GM21381 (cell line): Measurements from ENCODE around the gene ISM2.
"Not testable (repeated sequence)": the region's sequence is repeated elsewhere in the genome, so short reads cannot be mapped to it uniquely, and the experiment has no call there.

Source experiments
- ATAC-seq: cut with Tn5 transposase; IDR thresholded peaks from one replicate; pipeline ENCODE4 v1.9.1; 2021; ENCODE audit warnings: mild to moderate bottlenecking, moderate library complexity; ENCODE audit not compliant: unreplicated experiment

Gene ISM2

GRCh38 chr14:77498120-77498979, at the start of gene ISM2:
Gene ISM2 (minus strand): TSS chr14:77498816. CDS start chr14:77498793, 23 bp downstream.
- ATAC-seq: peak; percentile 69

- ATAC-seq: no peak
Measured at GRCh38 chr14:77547512-77548180, 49.0 kb upstream of the ISM2 start.

GRCh38 chr14:77545171-77545570, 46.6 kb upstream of the ISM2 start:
- ATAC-seq: not testable (repeated sequence)

GRCh38 chr14:77544571-77544970, 46.0 kb upstream of the ISM2 start:
- ATAC-seq: no peak

GRCh38 chr14:77543637-77544334, 45.2 kb upstream of the ISM2 start:
- no peak for ATAC-seq

- ATAC-seq: no peak
Measured at GRCh38 chr14:77543240-77543551, 44.6 kb upstream of the ISM2 start.

GRCh38 chr14:77542421-77543239, 44.0 kb upstream of the ISM2 start:
- no peak for ATAC-seq

- ATAC-seq: peak; percentile 70
Measured at GRCh38 chr14:77541905-77542304, 43.3 kb upstream of the ISM2 start.

GRCh38 chr14:77536951-77537350, 38.3 kb upstream of the ISM2 start:
- ATAC-seq: not testable (repeated sequence)

GRCh38 chr14:77531071-77531470, 32.5 kb upstream of the ISM2 start:
- no peak for ATAC-seq

- ATAC-seq: no peak
Measured at GRCh38 chr14:77529963-77530362, 31.3 kb upstream of the ISM2 start.

- no peak for ATAC-seq
Measured at GRCh38 chr14:77529213-77529612, 30.6 kb upstream of the ISM2 start.

- not testable (repeated sequence) for ATAC-seq
Measured at GRCh38 chr14:77528701-77529100, 30.1 kb upstream of the ISM2 start.

GRCh38 chr14:77526266-77526665, 27.6 kb upstream of the ISM2 start:
- ATAC-seq: no peak

- ATAC-seq: no peak
Measured at GRCh38 chr14:77524536-77524935, 25.9 kb upstream of the ISM2 start.

GRCh38 chr14:77523109-77523508, 24.5 kb upstream of the ISM2 start:
- no peak for ATAC-seq

- no peak for ATAC-seq
Measured at GRCh38 chr14:77520555-77520954, 21.9 kb upstream of the ISM2 start.

- ATAC-seq: no peak
Measured at GRCh38 chr14:77516126-77516525, 17.5 kb upstream of the ISM2 start.

GRCh38 chr14:77511486-77512162, 13.0 kb upstream of the ISM2 start:
- ATAC-seq: no peak

GRCh38 chr14:77509366-77509765, 10.8 kb upstream of the ISM2 start:
- ATAC-seq: no peak
